GM21390 (cell line): ENCODE measurements around the gene ADD1.

Source experiments
- ATAC-seq: cut with Tn5 transposase; IDR thresholded peaks from one replicate; pipeline ENCODE4 v1.9.1; 2021; ENCODE audit not compliant: unreplicated experiment

The ADD1 gene

GRCh38 chr4:2820216-2820982 lies 23.2 kb upstream of the ADD1 start:
- no peak for ATAC-seq

GRCh38 chr4:2822461-2823300 lies 21.0 kb upstream of the ADD1 start:
- no peak for ATAC-seq

- no peak for ATAC-seq
Measured at GRCh38 chr4:2823301-2823670, 20.4 kb upstream of the ADD1 start.

GRCh38 chr4:2823671-2824328 lies 19.8 kb upstream of the ADD1 start:
- ATAC-seq, result no peak

- no peak for ATAC-seq
Measured at GRCh38 chr4:2824329-2824835, 19.3 kb upstream of the ADD1 start.

- ATAC-seq, result no peak
Measured at GRCh38 chr4:2824836-2825381, 18.7 kb upstream of the ADD1 start.

GRCh38 chr4:2825740-2826139 lies 17.9 kb upstream of the ADD1 start:
- no peak for ATAC-seq

GRCh38 chr4:2827071-2827873 lies 16.4 kb upstream of the ADD1 start:
- ATAC-seq, result no peak

GRCh38 chr4:2827874-2828751 lies 15.5 kb upstream of the ADD1 start:
- ATAC-seq, result no peak

- ATAC-seq, result no peak
Measured at GRCh38 chr4:2828758-2829181, 14.9 kb upstream of the ADD1 start.

- ATAC-seq, result no peak
Measured at GRCh38 chr4:2829321-2829932, 14.2 kb upstream of the ADD1 start.

GRCh38 chr4:2829933-2830451 lies 13.7 kb upstream of the ADD1 start:
- no peak for ATAC-seq

- no peak for ATAC-seq
Measured at GRCh38 chr4:2830632-2831610, 12.7 kb upstream of the ADD1 start.

GRCh38 chr4:2831611-2832308 lies 11.9 kb upstream of the ADD1 start:
- ATAC-seq, result no peak

- peak; percentile 76 for ATAC-seq
Measured at GRCh38 chr4:2832309-2832980, 11.2 kb upstream of the ADD1 start.

- ATAC-seq, result peak; percentile 6
Measured at GRCh38 chr4:2832981-2833670, 10.5 kb upstream of the ADD1 start.
